ENCODE measurements around the gene LSS.

The LSS gene

DNA sequence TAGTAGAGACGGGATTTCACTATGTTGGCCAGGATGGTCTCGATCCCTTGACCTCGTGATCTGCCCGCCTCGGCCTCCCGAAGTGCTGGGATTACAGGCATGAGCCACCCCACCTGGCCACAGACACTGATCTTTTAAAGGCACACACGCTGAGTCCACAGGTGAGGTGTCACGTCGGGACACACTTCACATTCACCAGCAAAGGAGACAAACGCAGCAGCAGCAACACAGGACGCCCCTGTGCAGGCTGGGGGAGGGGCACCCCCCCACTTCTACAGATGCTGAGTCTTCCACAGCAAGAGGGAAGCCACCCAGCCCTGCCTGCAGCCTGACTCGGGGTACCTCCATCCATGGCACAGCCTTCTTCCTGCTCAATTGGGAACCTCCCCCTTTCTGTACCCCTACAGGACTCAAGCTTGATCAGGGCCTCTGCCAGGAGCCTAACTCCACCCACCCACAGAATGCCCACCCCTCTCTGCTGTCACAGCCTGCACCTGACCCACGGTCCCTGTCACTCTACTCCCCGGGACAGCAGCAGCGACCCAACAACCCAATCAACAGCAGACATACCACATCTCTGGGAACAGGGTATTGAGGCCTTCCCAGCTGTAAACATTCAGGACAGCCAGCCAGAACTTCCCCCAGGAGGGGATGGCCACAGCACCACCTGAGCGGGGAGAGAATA is 9.5 kb downstream of the LSS start:
- DNase-seq (ENCODE audit: low spot score): no peak

DNA sequence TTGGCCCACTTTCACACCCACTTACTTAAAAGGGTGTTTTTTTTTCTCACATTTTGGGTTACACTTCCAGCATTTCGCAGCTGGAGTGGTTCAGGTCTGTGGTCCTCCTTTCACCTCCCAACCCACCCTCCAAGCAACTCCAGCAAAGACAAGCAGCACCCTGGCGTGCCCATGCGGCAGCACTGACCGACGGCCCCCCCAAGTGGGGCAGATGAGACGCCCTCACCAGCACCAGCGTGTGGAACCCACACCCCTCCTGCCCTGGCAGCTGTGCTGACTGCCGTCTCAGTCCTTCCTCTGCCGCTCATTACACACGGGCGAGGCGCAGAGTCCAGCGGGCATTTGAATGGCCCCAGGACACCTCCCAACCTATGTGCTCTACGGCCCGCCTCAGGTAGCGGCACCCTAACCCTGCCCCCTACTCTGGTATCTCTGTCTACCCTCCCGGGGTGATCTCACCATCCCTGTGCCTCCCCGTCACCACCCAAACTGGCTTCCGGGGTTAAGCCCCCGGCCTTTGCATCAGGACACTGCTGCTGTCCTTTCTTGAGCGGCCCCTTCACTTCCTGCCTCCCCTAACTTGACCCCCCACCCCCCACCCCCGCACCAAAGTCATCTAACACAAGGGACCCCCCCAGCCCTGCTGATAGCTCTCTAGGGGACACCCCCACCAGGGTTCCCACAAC is 10.9 kb downstream of the LSS start:
- DNase-seq (ENCODE audit: low spot score): no peak

DNA sequence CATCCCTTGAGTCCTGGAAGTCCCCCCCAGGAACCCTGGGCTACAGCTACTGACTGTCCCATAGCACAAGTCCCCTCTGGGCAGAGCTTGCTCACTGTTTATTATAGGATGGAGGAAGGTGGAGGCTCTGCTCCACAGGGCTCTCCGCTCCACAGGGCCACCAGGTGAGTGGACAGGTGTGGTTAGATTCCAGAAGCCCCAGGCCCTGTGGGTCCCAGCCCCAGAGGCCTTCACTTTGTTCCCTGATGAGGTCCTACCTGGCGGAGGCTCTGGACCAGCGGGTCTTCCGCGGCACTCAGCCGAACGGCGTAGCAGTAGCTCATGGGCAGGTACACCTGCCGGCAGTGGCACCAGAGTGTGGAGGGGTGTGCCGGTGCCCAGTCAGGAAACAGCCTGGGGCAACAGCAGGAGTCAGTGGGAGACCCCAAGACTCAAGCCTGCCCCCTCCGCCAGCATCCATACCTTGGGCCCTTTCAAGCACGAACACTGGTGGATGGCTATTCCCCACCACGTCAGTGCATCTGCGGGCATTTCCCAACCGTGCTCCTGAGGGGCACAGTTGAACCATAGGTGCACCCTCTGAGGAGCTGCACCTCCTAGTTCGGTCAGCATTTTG is 12.3 kb downstream of the LSS start:
- DNase-seq (ENCODE audit: low spot score): no peak

DNA sequence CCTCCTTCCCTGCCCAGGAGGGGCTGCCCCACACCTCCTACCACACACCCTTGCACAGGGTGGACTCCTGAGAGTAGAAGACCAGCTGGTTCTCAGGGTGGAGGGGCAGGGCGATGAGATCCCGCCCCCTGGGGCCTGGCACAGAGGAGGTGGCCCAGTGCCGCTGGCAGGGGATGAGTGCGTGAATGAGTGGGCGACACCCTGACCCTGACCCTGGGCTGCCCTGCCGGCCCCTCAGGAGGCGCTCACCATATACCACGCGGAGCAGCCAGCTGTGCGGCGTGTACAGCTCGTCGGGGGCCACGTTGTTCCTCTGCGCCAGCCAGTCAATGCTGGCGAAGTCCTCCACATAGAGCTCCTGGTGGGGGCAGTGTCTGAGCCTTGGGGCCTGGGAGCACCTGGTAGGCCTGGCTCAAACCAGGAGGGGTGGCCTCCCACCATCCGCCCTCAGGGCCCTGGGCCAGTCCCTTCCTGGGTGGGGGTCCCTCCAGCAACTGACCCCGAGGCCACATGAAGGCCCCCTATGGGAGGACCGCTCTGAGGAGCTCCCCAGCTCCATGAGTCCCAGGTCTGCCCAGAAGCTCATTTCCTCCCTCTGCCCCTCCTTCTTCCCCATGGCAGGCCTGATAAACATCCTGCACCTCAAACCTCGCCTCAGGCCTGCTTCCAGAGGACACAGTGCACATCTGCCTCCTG is 13.0 kb downstream of the LSS start:
- DNase-seq (ENCODE audit: low spot score): no peak

DNA sequence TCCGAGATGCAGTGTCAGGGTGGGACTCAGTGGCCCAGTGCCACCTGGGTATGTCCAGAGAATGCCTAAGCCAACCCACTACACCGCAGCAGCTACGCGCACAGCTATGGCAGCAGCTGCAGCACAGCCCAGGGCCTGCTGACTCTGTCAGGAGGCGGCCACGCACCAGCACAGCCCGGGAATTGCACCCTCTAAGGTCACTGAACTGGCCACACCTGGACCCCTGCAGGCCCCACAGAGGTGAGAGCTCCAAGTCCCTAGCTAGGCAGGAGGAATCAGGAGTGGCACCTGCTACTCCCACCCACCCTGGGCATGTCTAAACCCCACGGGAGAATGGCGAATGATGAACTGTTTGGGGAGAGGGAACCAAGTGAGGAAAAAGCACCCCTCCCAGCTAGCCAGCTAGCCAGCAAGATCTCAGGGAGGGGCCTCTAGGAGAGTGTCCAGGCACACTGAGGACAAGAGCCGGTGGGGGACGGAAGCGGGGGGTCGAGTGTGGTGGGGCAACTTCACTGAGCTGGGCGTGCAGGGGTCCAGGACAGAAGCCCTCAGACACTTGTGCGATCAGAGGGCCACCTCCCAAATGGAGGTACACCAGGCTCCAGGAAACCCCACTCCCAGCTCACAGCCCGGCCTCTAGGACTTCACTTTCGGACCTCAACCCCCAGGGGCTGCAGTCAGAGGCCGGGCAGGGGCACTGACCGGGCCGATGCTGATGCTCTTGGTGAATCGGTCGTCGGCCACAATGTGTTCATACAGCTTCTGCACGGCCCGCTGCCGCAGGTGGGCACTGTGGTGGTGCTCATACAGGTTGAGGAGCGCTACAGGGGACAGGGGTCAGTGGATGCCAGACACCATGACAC is 13.9 kb downstream of the LSS start:
- no peak for DNase-seq (ENCODE audit: low spot score)

DNA sequence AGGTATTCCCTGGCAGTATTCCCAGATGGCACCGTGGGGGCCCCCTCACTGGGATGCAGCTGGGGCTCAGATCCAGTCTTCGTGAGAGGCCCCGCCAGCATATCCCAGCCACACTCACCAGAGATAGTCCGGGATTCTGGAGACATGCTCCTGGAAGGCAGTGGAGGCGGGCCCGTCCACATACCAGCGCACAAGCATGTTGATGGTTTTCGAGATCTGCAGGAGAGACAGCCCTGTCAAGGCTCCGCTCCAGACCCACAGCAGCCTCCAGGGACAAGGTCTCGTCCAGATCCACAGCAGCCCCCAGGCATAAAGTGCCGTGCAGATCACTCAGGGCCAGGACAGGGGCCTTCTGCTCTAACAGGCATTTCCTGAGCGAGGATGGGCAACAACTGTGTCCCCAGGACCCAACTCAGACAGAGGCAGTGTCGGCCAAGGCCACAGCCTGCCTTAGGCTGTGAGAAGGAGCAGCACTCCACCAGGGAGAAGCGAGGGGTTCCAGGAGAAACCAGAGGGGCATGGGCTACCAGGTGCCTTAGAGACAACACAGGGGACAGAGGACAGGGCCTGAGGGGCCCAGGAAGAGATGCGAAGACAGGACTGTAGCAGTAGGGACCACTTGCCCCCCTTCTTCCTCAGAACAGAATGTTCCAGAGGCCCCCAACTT is 14.8 kb downstream of the LSS start:
- no peak for DNase-seq (ENCODE audit: low spot score)

DNA sequence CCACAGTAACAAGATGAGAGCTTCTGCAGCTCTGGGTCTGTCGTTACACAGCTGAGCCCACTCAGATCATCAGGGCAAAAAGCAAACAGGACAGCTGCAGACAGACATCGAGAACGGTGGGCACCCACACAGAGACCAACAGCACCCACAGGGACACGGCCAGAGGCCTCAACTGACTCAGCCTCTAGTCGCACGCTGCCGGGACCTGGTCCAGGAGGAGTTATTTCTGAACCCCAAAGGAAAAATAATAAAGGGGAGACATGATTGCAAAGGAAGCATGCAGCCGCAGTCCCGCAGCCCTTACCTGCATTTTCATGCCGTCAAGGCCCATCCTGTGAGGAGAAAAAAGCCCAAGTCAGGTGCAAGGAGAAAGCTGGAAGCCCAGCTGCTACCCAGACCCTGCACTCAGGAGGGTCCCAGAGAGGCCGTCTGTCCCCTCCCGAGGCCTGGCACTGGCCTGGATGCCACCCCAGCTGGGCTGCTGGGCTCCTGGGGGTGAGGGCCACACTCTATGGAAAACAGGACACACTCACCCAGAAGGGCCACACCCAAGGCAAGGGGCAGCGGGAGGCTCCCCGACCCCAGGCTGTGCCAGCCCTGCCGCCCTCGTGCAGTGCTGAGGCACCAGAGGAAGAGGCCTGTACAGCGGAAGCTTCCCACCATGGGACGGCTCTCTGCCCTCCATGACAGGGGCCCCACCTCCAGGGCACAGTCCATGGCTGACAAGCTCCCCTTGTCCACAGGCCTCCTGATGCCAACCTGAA is 15.7 kb downstream of the LSS start:
- DNase-seq (ENCODE audit: low spot score): no peak

DNA sequence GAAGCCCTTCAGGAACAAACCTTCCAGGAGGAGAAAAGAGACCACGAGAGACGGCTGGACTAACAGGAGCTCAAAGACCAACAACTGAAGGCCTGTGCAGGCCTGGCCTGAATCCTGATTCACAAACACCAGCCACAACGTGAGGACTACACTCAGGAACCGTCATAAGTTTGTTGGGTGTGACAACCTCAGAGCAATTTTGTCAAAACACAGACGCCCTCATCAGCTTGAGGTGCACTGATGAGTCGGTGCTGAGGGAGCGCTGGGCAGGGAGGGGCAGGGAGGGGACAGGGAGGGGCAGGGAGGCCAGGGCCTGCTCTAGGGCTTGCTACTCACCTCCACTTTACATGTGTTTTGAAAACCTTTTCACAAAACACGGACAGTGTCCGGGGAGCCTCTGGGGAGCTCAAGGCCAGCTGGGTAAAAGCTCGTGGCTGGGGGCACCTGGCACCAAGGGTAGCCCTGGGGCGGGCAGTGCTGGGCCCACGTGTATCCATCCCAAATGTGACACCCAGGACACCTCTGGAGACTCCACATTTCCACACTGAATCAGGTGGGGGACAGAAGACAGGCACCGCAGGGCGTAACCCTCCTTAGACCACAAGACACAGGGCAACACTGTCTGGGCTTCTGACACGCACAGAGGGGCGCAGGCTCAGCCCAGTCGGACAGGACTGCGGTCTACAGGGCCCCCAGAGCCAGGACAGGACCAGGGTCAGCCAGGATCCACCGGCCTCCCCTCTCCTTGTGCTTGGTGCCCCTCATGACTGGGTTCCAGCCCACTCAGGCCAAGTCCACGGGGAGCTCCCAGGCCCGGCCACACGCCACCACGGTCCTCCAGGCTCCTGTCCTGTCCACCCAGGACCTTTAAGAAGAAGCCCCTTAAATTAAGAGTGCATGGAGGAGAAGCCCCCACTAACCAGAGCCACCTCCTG is 16.5 kb downstream of the LSS start:
- no peak for DNase-seq (ENCODE audit: low spot score)

DNA sequence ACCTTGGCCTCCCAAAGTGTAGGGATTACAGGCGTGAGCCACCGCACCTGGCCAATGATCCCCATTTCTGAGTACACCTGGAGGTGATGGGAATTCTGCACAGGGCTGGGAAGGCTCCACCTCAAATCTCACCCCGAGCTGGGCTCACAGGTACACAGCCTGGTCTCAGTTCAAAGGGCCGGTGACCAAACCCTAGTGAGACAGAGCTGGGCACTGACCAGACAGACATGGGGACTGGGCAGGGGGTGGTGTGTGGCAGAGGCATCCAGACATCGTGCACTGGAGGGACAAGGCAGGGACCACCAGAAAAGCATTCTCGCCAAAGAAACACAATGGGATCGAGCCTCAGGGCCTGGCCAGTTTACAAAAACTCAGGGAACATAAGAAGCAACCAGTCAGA is 17.2 kb downstream of the LSS start:
- DNase-seq (ENCODE audit: low spot score): no peak

DNA sequence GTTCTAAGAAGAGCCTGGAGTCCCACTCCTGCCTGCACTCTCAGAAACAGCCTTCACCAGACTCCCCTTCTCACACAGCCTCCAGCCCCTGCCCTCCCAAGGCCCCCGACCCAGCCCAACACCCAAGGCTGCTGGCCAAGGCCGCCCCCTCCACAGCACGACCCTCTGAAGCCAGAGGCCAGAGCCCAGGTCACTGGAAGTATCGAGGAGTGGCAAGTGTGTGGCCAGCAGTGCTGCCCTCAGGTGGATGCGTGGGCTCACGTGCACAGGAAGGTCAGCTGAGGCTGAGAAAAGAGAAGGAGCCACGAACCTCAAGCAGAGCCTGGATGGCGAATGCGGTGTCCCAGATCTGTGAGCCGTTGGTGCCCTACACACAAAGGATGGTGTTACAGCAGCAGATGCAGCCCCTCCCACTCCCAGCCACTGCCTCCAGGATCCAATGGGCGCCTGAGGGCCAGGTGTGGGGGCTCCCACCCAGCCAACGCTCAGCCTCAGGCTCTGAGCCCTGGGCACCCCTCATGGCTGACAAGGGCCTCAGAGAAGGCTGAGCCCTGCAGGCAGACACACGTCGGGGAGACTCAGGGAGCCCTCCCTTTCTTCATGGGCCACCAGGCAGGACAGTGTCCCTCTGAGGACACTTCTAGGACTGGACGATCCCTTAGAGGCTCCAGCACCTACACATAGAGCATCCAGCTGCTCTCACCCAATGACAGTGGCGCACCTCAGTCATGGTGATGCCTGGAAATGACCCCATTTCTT is 18.0 kb downstream of the LSS start:
- peak; percentile 29 for DNase-seq (ENCODE audit: low spot score)

DNA sequence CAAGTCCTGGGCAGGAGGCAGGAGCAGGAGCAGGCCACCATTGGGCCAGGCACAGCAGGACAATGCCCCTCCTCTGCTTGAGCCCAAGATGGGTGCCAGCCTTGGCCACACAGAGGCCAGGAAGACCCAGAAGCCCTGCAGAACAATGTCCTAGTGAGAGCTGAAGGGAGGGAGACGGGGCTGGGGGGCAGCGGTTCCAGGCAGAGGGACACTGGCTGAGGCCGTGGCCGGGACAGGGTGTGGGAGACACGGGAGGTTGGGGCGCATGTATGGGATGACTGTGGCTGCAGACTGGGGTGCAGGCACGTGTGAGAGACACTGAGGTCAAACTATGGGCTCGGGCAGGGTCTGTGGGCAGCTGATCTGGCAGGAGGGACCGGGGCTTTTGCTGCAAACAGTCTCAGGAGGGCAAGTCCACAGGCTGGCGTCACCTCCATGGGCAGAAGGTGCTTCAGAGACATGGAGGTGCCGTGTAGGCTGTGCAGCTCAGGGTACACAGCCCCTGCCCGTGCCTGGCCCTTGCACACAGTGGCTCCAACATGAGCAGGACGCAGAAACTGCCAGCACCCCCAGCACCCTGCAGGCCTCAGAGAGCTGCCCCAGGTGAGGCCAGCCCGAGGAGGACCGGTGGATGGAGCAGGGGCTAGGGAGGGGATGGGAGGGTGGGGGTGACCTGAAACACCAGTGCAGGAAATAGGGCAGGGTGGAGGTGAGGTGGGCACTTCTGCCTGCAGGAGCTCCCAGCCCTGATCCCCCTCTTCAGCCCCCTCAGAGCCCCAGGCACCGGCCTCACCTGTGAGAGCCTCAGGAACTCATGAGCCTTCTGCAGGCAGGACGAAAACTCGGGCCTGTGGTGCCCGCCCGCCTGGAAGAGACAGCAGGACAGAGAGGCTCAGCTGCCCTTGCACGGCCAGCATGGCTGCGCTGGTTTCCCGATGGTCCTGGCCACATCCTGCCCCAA is 19.5 kb downstream of the LSS start:
- DNase-seq (ENCODE audit: low spot score): no peak

DNA sequence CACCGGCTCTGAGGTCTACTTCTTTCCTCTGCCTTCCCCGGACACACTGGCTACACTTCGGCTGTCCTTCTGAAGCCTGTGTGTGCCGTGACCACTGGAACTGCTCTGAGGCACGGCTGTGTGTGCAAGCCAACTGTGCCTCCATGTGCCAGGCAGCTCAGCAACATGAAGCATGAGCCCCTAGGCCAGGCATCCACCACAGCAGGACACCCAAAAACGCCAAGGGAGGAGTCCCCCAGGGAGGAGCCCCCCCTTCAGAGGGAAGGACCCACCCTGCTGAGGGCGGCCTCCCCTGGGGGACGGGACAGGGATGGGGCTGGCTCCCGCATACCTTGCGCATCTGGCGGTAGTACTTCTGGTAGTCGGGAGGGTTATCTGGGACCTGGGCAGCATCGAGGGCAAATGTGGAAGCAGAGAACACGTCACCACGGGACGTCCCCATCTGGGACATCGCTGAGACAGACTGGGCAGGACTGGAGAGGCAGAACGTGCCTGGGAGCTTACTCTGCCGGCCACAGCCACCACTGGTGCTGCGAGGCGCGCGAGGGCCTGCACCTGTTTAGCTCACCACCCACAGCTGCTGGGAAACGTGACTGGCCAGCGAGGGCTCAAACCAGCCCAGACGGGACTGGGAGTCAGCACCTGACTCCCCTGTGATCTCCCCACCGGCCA is 20.5 kb downstream of the LSS start:
- DNase-seq (ENCODE audit: low spot score): no peak

DNA sequence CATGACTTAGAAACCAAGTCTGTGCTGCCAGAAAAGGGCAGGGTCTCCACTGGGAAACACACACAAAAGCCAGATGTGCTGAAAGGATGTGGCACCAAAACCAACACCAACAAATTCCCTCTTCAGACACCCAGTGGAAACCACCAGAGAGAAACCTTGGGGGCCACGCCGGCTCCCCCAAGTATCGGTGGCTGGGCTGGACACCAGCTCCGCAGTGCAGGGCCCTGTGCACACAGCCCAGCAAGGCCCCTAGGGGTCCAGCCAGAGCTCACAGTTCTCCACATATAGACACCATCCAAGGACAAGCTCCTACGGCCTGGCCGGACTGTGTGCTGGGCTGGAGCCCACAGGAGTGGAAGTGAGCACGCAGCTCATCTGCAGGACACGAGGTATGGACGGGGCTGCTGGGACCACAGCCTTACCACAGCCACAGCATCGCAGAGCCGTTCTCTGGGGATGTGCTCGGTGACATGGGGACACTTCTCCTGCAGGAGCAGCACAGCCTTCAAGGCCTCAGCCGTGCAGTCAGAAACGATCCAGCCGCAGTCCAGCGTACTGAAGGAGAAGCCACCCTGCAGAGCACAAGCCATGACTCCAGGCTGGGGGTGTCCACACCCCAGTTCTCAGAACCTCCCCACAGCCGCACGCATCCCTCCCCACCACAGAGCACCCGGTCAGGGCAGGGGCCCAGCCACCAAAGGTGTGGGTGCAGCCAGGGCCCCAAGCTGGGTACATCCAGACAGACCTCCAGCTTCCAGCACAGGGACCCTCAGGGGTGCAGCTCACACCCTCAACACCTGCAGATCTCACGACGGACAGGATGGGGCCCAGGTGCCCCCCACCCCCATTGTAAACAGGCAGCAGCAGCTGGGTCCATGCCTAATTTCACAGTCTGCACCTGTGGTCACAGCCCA is 21.3 kb downstream of the LSS start:
- DNase-seq (ENCODE audit: low spot score): no peak

DNA sequence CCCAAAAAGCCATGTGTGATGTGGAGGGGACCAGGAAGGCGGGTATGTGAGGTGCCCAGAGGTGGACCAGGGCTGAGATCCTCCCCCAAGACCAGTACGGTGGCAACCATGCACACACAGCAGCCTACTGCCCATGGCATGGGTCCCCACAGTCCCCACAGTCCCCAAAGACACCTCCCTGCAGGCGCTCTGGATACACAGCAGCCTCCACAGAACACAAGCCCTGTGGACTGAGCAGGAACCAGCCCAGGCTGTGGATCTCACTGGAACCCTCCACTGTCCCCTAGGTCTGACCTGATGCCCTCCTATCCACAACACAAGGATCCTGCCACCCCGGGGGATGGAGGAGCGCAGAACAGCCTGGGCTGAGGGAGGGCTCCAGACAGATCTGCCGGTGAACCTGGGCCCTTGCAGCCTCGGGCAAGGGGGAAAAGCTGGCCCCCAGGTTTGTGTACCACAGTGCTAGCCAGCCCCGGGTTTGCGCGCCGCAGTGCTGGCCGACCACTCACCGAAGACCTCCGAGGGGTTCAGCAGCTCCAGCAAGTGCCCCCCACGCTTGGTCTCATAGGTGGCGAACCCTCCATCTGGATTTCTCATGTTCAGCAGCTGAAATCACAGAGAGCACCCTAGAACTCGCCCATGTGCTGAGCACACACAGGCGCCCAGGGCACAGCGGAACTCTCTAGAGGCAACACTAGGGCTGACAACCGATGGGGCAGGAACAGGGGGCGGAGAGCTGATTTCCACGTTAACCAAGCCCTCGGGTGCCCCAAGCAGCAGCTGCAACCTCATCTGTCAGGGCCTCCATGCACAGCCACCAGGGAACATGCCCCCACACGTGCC is 22.2 kb downstream of the LSS start:
- no peak for DNase-seq (ENCODE audit: low spot score)

DNA sequence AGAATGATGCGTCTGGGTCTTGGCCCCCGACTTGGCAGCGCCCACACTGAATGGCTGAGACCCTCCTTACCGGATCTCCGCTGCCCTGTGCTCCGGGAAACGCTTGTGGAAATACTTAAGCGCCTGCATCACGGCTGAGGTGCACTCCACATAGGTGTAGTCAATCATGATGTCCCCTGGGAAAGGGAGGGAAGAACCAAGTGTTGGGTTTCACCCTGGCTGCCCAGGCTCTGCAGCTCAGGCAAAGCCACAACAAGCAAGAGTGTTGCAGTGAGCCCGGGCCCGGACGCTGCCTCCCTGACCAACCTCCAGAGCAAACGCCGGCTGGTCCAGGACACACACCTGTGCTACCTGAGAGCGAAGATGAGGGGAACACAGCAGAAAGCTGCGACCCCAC is 22.8 kb downstream of the LSS start:
- no peak for DNase-seq (ENCODE audit: low spot score)
